Gastroesophageal sphincter (tissue), 3 donors: ENCODE results near the gene SLC38A5.

Experiments used
- EP300 ChIP-seq: sonication (generic); formaldehyde crosslinking; IDR thresholded peaks from one replicate; pipeline ENCODE4 v1.6.1; 2017; ENCODE audit warnings: antibody characterized with exemption, mild to moderate bottlenecking
- POLR2A ChIP-seq, 2 donors: fragments of 450-650 bp; IDR thresholded peaks; one replicate each; pipeline ENCODE4 v1.6.1; 2017; ENCODE audit warnings: antibody characterized with exemption in 2 of 2, mild to moderate bottlenecking in 2 of 2, moderate library complexity in 1 of 2
- POLR2AphosphoS5 ChIP-seq: sonication (generic); formaldehyde crosslinking; IDR thresholded peaks from one replicate; pipeline ENCODE4 v1.6.1; 2017; ENCODE audit warnings: antibody characterized with exemption
- TF ChIP-seq, protein P1 (sequence below), 4 experiments: fragments of 200-600 bp in 2 of 4; fragments of 450-650 bp in 2 of 4; sonication (generic) in 1 of 4; IDR thresholded peaks; one replicate each; pipeline ENCODE4 v1.5.1; 2017 to 2019; ENCODE audit warnings: antibody characterized with exemption in 4 of 4, mild to moderate bottlenecking in 2 of 4, moderate library complexity in 2 of 4

- TF ChIP-seq, protein P1, sequence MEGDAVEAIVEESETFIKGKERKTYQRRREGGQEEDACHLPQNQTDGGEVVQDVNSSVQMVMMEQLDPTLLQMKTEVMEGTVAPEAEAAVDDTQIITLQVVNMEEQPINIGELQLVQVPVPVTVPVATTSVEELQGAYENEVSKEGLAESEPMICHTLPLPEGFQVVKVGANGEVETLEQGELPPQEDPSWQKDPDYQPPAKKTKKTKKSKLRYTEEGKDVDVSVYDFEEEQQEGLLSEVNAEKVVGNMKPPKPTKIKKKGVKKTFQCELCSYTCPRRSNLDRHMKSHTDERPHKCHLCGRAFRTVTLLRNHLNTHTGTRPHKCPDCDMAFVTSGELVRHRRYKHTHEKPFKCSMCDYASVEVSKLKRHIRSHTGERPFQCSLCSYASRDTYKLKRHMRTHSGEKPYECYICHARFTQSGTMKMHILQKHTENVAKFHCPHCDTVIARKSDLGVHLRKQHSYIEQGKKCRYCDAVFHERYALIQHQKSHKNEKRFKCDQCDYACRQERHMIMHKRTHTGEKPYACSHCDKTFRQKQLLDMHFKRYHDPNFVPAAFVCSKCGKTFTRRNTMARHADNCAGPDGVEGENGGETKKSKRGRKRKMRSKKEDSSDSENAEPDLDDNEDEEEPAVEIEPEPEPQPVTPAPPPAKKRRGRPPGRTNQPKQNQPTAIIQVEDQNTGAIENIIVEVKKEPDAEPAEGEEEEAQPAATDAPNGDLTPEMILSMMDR (IDR thresholded peaks at IDR 0.05) = no peak
- TF ChIP-seq POLR2A (IDR thresholded peaks at IDR 0.05) (no peak), POLR2AphosphoS5 (no peak), EP300 (no peak)
Measured at GRCh38 chrX:48509619-48510018, 39.6 kb upstream of the SLC38A5 start.
